Panc1 (cell line): ENCODE data around the gene TBC1D13. TPM values are rescaled to one million over a fixed set of nuclear protein-coding genes. Genes with fewer than 3 reads are reported as not detected.

Source experiments
- ATAC-seq: fragments of 200-7000 bp; cut with Tn5 transposase; 2 replicates; pipeline ENCODE4 v1.9.1; 2020; ENCODE audit warnings: mild to moderate bottlenecking, moderate library complexity
- BruUV-seq: library from RNA; stranded (reverse); fragments of 400-500 nt; replicated peaks from 2 replicates; lab custom pipeline; 2021; lab: Mats Ljungman, UMichigan
- CTCF ChIA-PET: fragments of 300-600 bp; sonication (Branson Sonifier 250); formaldehyde crosslinking; loops from one replicate; lab custom pipeline; 2022; ENCODE audit warnings: antibody characterized with exemption; lab: Charles Lee
- POLR2A ChIA-PET: fragments of 300-600 bp; sonication (Branson Sonifier 250); formaldehyde crosslinking; loops from one replicate; lab custom pipeline; 2022; ENCODE audit warnings: antibody characterized with exemption; lab: Charles Lee
- DNase-seq: peaks from one replicate; pipeline ENCODE4 v3.0.0-alpha.2; 2010; ENCODE audit warnings: low read depth, low spot score
- H3K27ac ChIP-seq: 2 replicates; pipeline ENCODE4 v1.5.1; 2011; ENCODE audit warnings: mild to moderate bottlenecking, low read length, inconsistent platforms
- H3K27me3 ChIP-seq: fragments of 200-500 bp; sonication (Bioruptor generic); 2 replicates; pipeline ENCODE4 v1.6.0; 2014; ENCODE audit warnings: low read length, inconsistent platforms; ENCODE audit not compliant: control insufficient read depth, insufficient read depth
- H3K36me3 ChIP-seq: fragments of 200-500 bp; sonication (Bioruptor generic); 2 replicates; pipeline ENCODE4 v1.5.1; 2014; ENCODE audit warnings: inconsistent platforms, mild to moderate bottlenecking, low read length, moderate library complexity; ENCODE audit not compliant: control insufficient read depth, insufficient read depth
- H3K4me1 ChIP-seq: 2 replicates; pipeline ENCODE4 v1.5.1; 2011; ENCODE audit warnings: inconsistent platforms, mild to moderate bottlenecking, low read length, moderate library complexity; ENCODE audit not compliant: control insufficient read depth, insufficient read depth
- H3K4me3 ChIP-seq, 2 experiments: 2 replicates each; pipeline ENCODE4 v1.5.1; 2011 to 2012; ENCODE audit warnings: low read depth in 2 of 2, low read length in 2 of 2, mild to moderate bottlenecking in 2 of 2, inconsistent platforms in 1 of 2, moderate library complexity in 1 of 2
- H3K9me3 ChIP-seq: fragments of 200-500 bp; sonication (Bioruptor generic); 2 replicates; pipeline ENCODE4 v1.5.1; 2014; ENCODE audit warnings: low read depth, mild to moderate bottlenecking, inconsistent platforms, low read length, moderate library complexity; ENCODE audit not compliant: control insufficient read depth, insufficient read depth
- CTCF ChIP-seq: fragments of 450-650 bp; IDR thresholded peaks from 2 replicates; pipeline ENCODE4 v1.5.1; 2017; ENCODE audit warnings: mild to moderate bottlenecking
- POLR2AphosphoS5 ChIP-seq: IDR thresholded peaks from 2 replicates; pipeline ENCODE4 v1.6.1; 2012; ENCODE audit warnings: mild to moderate bottlenecking, low read depth, low read length, moderate library complexity
- REST ChIP-seq, 2 experiments: IDR thresholded peaks; 2 replicates each; pipeline ENCODE4 v1.6.1; 2011 to 2012; ENCODE audit warnings: low read depth in 2 of 2, control low read depth in 1 of 2, low read length in 1 of 2, mild to moderate bottlenecking in 1 of 2, moderate library complexity in 1 of 2; ENCODE audit not compliant: insufficient read depth in 1 of 2
- SIN3A ChIP-seq: IDR thresholded peaks from 2 replicates; pipeline ENCODE4 v1.6.1; 2012; ENCODE audit warnings: low read depth, mild to moderate bottlenecking, low read length, moderate library complexity, borderline replicate concordance; ENCODE audit not compliant: insufficient read depth
- TCF7L2 ChIP-seq: IDR thresholded peaks from 2 replicates; pipeline ENCODE4 v1.6.1; 2011; ENCODE audit warnings: mild to moderate bottlenecking, low read depth, low read length, inconsistent platforms
- in situ Hi-C: cut with HindIII; loops from 2 replicates; pipeline ENCODE4 v1.10.0; 2016; ENCODE audit warnings: low sequenced_read_pairs, low pct_unique_long_range_greater_than_20kb
- intact Hi-C: fragments of 100-400 bp; cut with micrococcal nuclease; formaldehyde crosslinking; loops from one replicate; pipeline ENCODE4 v1.10.0; 2022; ENCODE audit not compliant: unreplicated experiment
- total RNA-seq: library from RNA; stranded (reverse); gene quantifications from one replicate; pipeline ENCODE4 v1.2.1, GENCODE V29; 2021; ENCODE audit not compliant: unreplicated experiment

TBC1D13 gene
- total RNA-seq, 1 experiment from 2014 or later, result 21.3 TPM

DNA sequence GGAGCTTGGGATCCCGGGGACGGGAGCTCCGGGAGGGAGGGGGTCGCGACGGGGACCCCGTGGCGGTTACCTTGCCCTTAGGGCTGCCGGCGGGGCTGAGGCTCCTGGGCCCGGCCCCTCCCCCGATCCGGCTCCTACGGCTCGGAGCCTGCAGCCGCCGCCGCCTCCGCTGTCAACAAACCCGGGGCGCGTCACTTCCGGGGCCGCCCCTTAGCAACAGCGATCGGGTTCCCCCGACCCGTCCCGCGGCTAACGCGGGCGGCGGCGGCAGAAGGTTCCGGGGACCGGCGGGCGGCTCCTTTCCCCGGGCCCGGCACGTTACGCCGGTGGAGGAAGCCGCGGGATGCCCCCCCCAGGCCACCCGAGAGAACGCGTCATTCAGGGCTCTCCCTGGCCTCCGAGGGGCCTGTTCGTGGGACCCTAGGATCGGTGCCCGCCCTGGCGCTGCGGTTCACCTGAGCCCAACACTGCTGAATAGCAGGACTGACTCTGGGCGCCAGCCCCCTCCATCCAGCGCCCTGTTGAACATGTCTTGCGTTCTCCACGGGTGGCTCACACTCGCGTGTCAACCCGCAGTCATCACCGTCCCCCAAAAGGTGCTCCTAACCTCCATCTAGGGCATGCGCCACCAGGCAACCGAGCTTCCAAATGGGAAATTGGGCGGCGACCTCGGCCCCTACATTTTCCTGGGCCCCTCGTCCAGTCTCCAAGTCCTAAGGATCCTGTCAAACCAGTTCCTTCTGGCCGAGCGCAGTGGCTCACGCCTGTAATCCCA is 15.1 kb upstream of the TBC1D13 start, which contains the start of gene ZER1:
ZER1 (minus strand) TSS at position 183 of the 775 bp plus-strand sequence. CDS start 16,362 bp downstream, outside the sequence.
- intact Hi-C loops, result no loop called here
- TF ChIP-seq SIN3A (no peak; the same call in 1 of the 2 replicates), CTCF (no peak), POLR2AphosphoS5 (peak; percentile 69; the same call in 1 of the 2 replicates), TCF7L2 (no peak)
- Histone ChIP-seq H3K36me3 (no peaks in the 10 kb centered on the region), H3K4me1 (no peaks in the 10 kb centered on the region), H3K9me3 (no peaks in the 10 kb centered on the region), H3K27ac (peak within 1 kb of the TSS; percentile 83), H3K4me3 (peak within 1 kb of the TSS; percentile 68 to 86), H3K27me3 (no peaks in the 10 kb centered on the region)
- ATAC-seq, result peak; percentile 97
- CTCF ChIA-PET, result no interaction called here
- no peak for DNase-seq
- in situ Hi-C loops, result no loop called here
- POLR2A ChIA-PET, result interaction anchor here (0.6 kb wide), 1 partner anchor 32 kb away, joined by 6 read pairs; no protein-coding TSS in a partner anchor
- no TSS peak for BruUV-seq

DNA sequence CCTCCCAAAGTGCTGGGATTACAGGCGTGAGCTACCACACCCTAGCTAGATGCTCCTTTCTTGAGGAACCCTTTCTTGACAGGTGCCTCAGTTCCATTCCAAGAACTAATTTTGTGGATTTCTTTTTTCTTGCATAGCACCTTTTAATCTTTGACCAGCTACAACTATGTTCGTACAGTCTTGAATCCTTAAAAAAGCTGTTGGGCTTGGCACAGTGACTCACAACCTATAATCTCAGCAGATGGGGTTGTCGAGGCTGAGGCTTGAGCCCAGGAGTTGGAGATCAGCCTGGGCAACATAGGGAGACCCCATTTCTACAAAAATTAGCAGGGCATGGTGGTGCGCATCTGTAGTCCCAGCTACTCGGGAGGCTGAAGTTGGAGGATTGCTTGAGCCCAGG is 14.0 kb upstream of the TBC1D13 start:
- Histone ChIP-seq H3K36me3 (no peaks in the 10 kb centered on the region), H3K27me3 (no peaks in the 10 kb centered on the region), H3K4me1 (no peaks in the 10 kb centered on the region), H3K9me3 (no peaks in the 10 kb centered on the region), H3K4me3 (no peak overlapping the region), H3K27ac (no peak overlapping the region)
- ATAC-seq (no peak), DNase-seq (no peak)
- intact Hi-C loops, result no loop called here
- CTCF ChIA-PET, result no interaction called here
- TF ChIP-seq REST (IDR thresholded peaks at IDR 0.05; ENCODE audit: insufficient read depth in 1 of 2, low read depth in 2 of 2, low read length in 1 of 2) (no peak), TCF7L2 (no peak), SIN3A (no peak), CTCF (no peak), POLR2AphosphoS5 (no peak)
- no TSS peak for BruUV-seq
- POLR2A ChIA-PET, result no interaction called here
- in situ Hi-C loops, result no loop called here
